CD4-positive, CD25-positive, alpha-beta regulatory T cell (primary cell): ENCODE results near the gene PHF12. TPM values are rescaled to one million over a fixed set of nuclear protein-coding genes. Genes with fewer than 3 reads are reported as not detected.

Experiments
- ATAC-seq, 2 donors: fragments of 150-1000 bp; cut with Tn5 transposase; one replicate each; pipeline ENCODE4 v1.10.0; 2021; ENCODE audit warnings: low read depth in 2 of 2, moderate number of reproducible peaks in 2 of 2, moderate library complexity in 1 of 2
- DNase-seq, 3 donors: peaks; one replicate each; pipeline versions ENCODE4 v3.0.0 to v3.0.0-alpha.2; 2012 to 2022; ENCODE audit warnings: mixed read lengths in 1 of 3
- H3K27ac ChIP-seq: one replicate; pipeline ENCODE4 v1.7.0; 2013; ENCODE audit warnings: mild to moderate bottlenecking, low read length; ENCODE audit not compliant: insufficient read depth, poor library complexity, severe bottlenecking
- H3K27me3 ChIP-seq: one replicate; pipeline ENCODE4 v1.7.0; 2013; ENCODE audit warnings: low read length; ENCODE audit not compliant: control insufficient read depth, insufficient read depth
- H3K36me3 ChIP-seq: one replicate; pipeline ENCODE4 v1.7.0; 2013; ENCODE audit warnings: mild to moderate bottlenecking, low read length, moderate library complexity; ENCODE audit not compliant: control insufficient read depth, insufficient read depth
- H3K4me1 ChIP-seq: 2 replicates; pipeline ENCODE4 v1.7.0; 2013; ENCODE audit warnings: mild to moderate bottlenecking, low read length; ENCODE audit not compliant: insufficient read depth, control insufficient read depth, poor library complexity, severe bottlenecking
- H3K4me3 ChIP-seq: one replicate; pipeline ENCODE4 v1.7.0; 2013; ENCODE audit warnings: low read depth, mild to moderate bottlenecking, low read length, moderate library complexity
- H3K9me3 ChIP-seq, 2 experiments: 1 replicate in 1 of 2; 2 replicates in 1 of 2; pipeline ENCODE4 v1.7.0; 2013; ENCODE audit warnings: low read length in 2 of 2, mild to moderate bottlenecking in 1 of 2, moderate library complexity in 1 of 2; ENCODE audit not compliant: control insufficient read depth in 2 of 2
- H3K27ac Mint-ChIP-seq, 3 donors: one replicate each; pipeline ENCODE4 v1.8.0; 2020 to 2022; ENCODE audit warnings: mild to moderate bottlenecking in 3 of 3, mixed read lengths in 3 of 3, moderate library complexity in 2 of 3
- H3K27me3 Mint-ChIP-seq: one replicate; pipeline ENCODE4 v1.8.0; 2022; ENCODE audit warnings: mild to moderate bottlenecking, mixed read lengths
- H3K36me3 Mint-ChIP-seq: one replicate; pipeline ENCODE4 v1.8.0; 2020; ENCODE audit warnings: mixed read lengths
- H3K4me1 Mint-ChIP-seq, 4 donors: one replicate each; pipeline ENCODE4 v1.8.0; 2020 to 2022; ENCODE audit warnings: mixed read lengths in 4 of 4, mild to moderate bottlenecking in 1 of 4
- H3K4me3 Mint-ChIP-seq, 4 donors: one replicate each; pipeline ENCODE4 v1.8.0; 2020 to 2022; ENCODE audit warnings: mild to moderate bottlenecking in 4 of 4, mixed read lengths in 4 of 4, moderate library complexity in 3 of 4
- H3K9me3 Mint-ChIP-seq, 7 donors: one replicate each; pipeline ENCODE4 v1.8.0; 2020 to 2022; ENCODE audit warnings: mixed read lengths in 7 of 7, mild to moderate bottlenecking in 3 of 7, moderate library complexity in 2 of 7
- polyA plus RNA-seq, 4 donors: library from polyadenylated mRNA; unstranded; fragments of 300-500 nt; fragmentation: Illumina TruSeq; gene quantifications; one replicate each; pipeline ENCODE4 v1.2.3, GENCODE V29; 2021
- total RNA-seq: library from RNA; stranded (reverse); gene quantifications from one replicate; pipeline ENCODE4 v1.2.3, GENCODE V29; 2022

PHF12 gene
- total and polyA plus RNA-seq, 5 donors from 2014 or later, result 5.4 to 200 (median 6.2) TPM

- Histone ChIP-seq H3K9me3 (no peaks in the 10 kb centered on the region), H3K27me3 (no peaks in the 10 kb centered on the region), H3K4me1 (peaks cover 17% of the 10 kb centered on the region), H3K36me3 (peaks cover 20% of the 10 kb centered on the region), H3K27ac (peak overlapping the region; percentile 69), H3K4me3 (peak overlapping the region; percentile 96)
- H3K4me1 Mint-ChIP-seq, result peaks cover 0 to 21% (median 12%) of the 10 kb centered on the region in 4 donors
- H3K36me3 Mint-ChIP-seq, result peaks cover 15% of the 10 kb centered on the region
- no peaks in the 10 kb centered on the region for H3K9me3 Mint-ChIP-seq
- ATAC-seq, result no peak
- H3K4me3 Mint-ChIP-seq, result peak overlapping the region; percentile 91 to 94 (median 92)
- no peak for DNase-seq
- H3K27me3 Mint-ChIP-seq, result no peaks in the 10 kb centered on the region
- peak overlapping the region; percentile 90 to 96 (median 91) for H3K27ac Mint-ChIP-seq
Observed at GRCh38 chr17:28855336-28855679, 96.0 kb downstream of the PHF12 start.

Other genes starting within 250 kb of the PHF12 start
- 5.3 TPM for gene PROCA1, start 239.6 kb downstream of the PHF12 start, total RNA-seq
- gene PROCA1, start 239.6 kb downstream of the PHF12 start, polyA plus RNA-seq, result under 1 TPM in 3 of 4 donors, not detected in 1; 0.37 to 0.67 (median 0.63) TPM
- gene RAB34, start 233.7 kb downstream of the PHF12 start, total RNA-seq, result 4.0 TPM
- 10 to 100 TPM in 1 of 4 donors, 1 to 10 TPM in 3; 6.6 to 11.5 (median 6.9) TPM for gene RAB34, start 233.7 kb downstream of the PHF12 start, polyA plus RNA-seq
- 2,050 TPM for gene RPL23A, start 231.5 kb downstream of the PHF12 start, total RNA-seq
- gene RPL23A, start 231.5 kb downstream of the PHF12 start, polyA plus RNA-seq, result 1,000 to 10,000 TPM; 4,206 to 5,707 (median 4,669) TPM
- 1.3 TPM for gene TLCD1, start 225.3 kb downstream of the PHF12 start, total RNA-seq
- gene TLCD1, start 225.3 kb downstream of the PHF12 start, polyA plus RNA-seq, result not detected
- 7.5 TPM for gene NEK8, start 222.7 kb downstream of the PHF12 start, total RNA-seq
- 1 to 10 TPM; 1.8 to 2.6 (median 2.0) TPM for gene NEK8, start 222.7 kb downstream of the PHF12 start, polyA plus RNA-seq
- 320 TPM for gene TRAF4, start 207.5 kb downstream of the PHF12 start, total RNA-seq
- 1 to 10 TPM; 1.1 to 2.9 (median 1.7) TPM for gene TRAF4, start 207.5 kb downstream of the PHF12 start, polyA plus RNA-seq
- 23.4 TPM for gene FAM222B, start 108.7 kb downstream of the PHF12 start, total RNA-seq
- gene FAM222B, start 108.7 kb downstream of the PHF12 start, polyA plus RNA-seq, result 10 to 100 TPM in 2 of 4 donors, 1 to 10 TPM in 2; 4.4 to 13.5 (median 11.1) TPM
- gene ERAL1, start 96.5 kb downstream of the PHF12 start, total RNA-seq, result 22.1 TPM
- gene ERAL1, start 96.5 kb downstream of the PHF12 start, polyA plus RNA-seq, result 10 to 100 TPM; 37.7 to 44.9 (median 42.7) TPM
- gene FLOT2, start 53.8 kb downstream of the PHF12 start, total RNA-seq, result 167 TPM
- 100 to 1,000 TPM; 268 to 345 (median 303) TPM for gene FLOT2, start 53.8 kb downstream of the PHF12 start, polyA plus RNA-seq
- gene DHRS13, start 48.4 kb downstream of the PHF12 start, total RNA-seq, result 21.1 TPM
- gene DHRS13, start 48.4 kb downstream of the PHF12 start, polyA plus RNA-seq, result 10 to 100 TPM; 15.0 to 21.1 (median 17.7) TPM
- gene SEZ6, start 54.5 kb upstream of the PHF12 start, total RNA-seq, result 0.76 TPM
- gene SEZ6, start 54.5 kb upstream of the PHF12 start, polyA plus RNA-seq, result 1 to 10 TPM in 1 of 4 donors, under 1 TPM in 1, not detected in 2; 0.57 to 1.2 TPM
- gene PIPOX, start 91.6 kb upstream of the PHF12 start, total RNA-seq, result 3.9 TPM
- gene PIPOX, start 91.6 kb upstream of the PHF12 start, polyA plus RNA-seq, result 1 to 10 TPM in 2 of 4 donors, under 1 TPM in 2; 0.73 to 1.8 (median 1.1) TPM
- 193 TPM for gene MYO18A, start 228.9 kb upstream of the PHF12 start, total RNA-seq
- gene MYO18A, start 228.9 kb upstream of the PHF12 start, polyA plus RNA-seq, result 10 to 100 TPM; 16.8 to 22.6 (median 20.2) TPM